Upper lobe of left lung (tissue), 4 donors: Measurements from ENCODE around the gene HSDL2.

Experiments used
- EP300 ChIP-seq, 4 donors: sonication (generic); formaldehyde crosslinking; IDR thresholded peaks; one replicate each; pipeline ENCODE4 v1.5.1; 2017; ENCODE audit warnings: antibody characterized with exemption in 4 of 4, control low read depth in 2 of 4
- POLR2A ChIP-seq, 4 donors: fragments of 450-650 bp; IDR thresholded peaks; one replicate each; pipeline ENCODE4 v1.5.1; 2016 to 2017; ENCODE audit warnings: antibody characterized with exemption in 4 of 4, mild to moderate bottlenecking in 2 of 4
- POLR2AphosphoS5 ChIP-seq, 2 donors: sonication (generic); formaldehyde crosslinking; IDR thresholded peaks; one replicate each; pipeline ENCODE4 v1.5.1; 2017; ENCODE audit warnings: antibody characterized with exemption in 2 of 2
- TF ChIP-seq, protein P1 (sequence below), 6 experiments: fragments of 450-650 bp in 4 of 6; fragments of 200-600 bp in 2 of 6; sonication (generic) in 2 of 6; IDR thresholded peaks; one replicate each; pipeline ENCODE4 v1.5.1; 2016 to 2019; ENCODE audit warnings: antibody characterized with exemption in 6 of 6

GRCh38 chr9:112496074-112496722 lies 116.3 kb downstream of the HSDL2 start:
- TF ChIP-seq, protein P1, sequence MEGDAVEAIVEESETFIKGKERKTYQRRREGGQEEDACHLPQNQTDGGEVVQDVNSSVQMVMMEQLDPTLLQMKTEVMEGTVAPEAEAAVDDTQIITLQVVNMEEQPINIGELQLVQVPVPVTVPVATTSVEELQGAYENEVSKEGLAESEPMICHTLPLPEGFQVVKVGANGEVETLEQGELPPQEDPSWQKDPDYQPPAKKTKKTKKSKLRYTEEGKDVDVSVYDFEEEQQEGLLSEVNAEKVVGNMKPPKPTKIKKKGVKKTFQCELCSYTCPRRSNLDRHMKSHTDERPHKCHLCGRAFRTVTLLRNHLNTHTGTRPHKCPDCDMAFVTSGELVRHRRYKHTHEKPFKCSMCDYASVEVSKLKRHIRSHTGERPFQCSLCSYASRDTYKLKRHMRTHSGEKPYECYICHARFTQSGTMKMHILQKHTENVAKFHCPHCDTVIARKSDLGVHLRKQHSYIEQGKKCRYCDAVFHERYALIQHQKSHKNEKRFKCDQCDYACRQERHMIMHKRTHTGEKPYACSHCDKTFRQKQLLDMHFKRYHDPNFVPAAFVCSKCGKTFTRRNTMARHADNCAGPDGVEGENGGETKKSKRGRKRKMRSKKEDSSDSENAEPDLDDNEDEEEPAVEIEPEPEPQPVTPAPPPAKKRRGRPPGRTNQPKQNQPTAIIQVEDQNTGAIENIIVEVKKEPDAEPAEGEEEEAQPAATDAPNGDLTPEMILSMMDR (IDR thresholded peaks at IDR 0.05), result no peak
- TF ChIP-seq POLR2A (IDR thresholded peaks at IDR 0.05), result no peak
- TF ChIP-seq POLR2AphosphoS5 (IDR thresholded peaks at IDR 0.05), result no peak
- no peak for TF ChIP-seq EP300 (IDR thresholded peaks at IDR 0.05)
